Muscle of arm (tissue), 12 donors: ENCODE measurements around the gene LGI1. TPM values are rescaled to one million over a fixed set of nuclear protein-coding genes. Genes with fewer than 3 reads are reported as not detected.

ENCODE experiments used
- DNase-seq: peaks from one replicate; pipeline ENCODE4 v3.0.0-alpha.2; 2013
- polyA plus RNA-seq, 12 donors: library from polyadenylated mRNA; unstranded; fragments of 120-200 nt; gene quantifications; one replicate each; pipeline ENCODE4 v1.2.1, GENCODE V29; 2013; ENCODE audit not compliant: insufficient read length in 12 of 12

The LGI1 gene
- polyA plus RNA-seq, 12 donors: 23.0 to 65.2 (median 41.1) TPM; not detected in 1

GRCh38 chr10:93752761-93753160 lies 5.0 kb upstream of the LGI1 start:
- no peak for DNase-seq

GRCh38 chr10:93753621-93754250 lies 4.0 kb upstream of the LGI1 start:
- peak; percentile 31 for DNase-seq

- no peak for DNase-seq
Observed at GRCh38 chr10:93754761-93755160, 3.0 kb upstream of the LGI1 start.

- no peak for DNase-seq
Observed at GRCh38 chr10:93755443-93756116, 2.2 kb upstream of the LGI1 start.

GRCh38 chr10:93756118-93756517 lies 1.6 kb upstream of the LGI1 start:
- no peak for DNase-seq

GRCh38 chr10:93757136-93757535 lies 600 bp upstream of the LGI1 start:
- DNase-seq: no peak

- DNase-seq: no peak
Observed at GRCh38 chr10:93758508-93758885, 761 bp downstream of the LGI1 start.

GRCh38 chr10:93758891-93759410 lies 1.2 kb downstream of the LGI1 start:
- no peak for DNase-seq

- DNase-seq: no peak
Observed at GRCh38 chr10:93760490-93760889, 2.8 kb downstream of the LGI1 start.

- no peak for DNase-seq
Observed at GRCh38 chr10:93762979-93763391, 5.2 kb downstream of the LGI1 start.

GRCh38 chr10:93766918-93767317 lies 9.2 kb downstream of the LGI1 start:
- DNase-seq: no peak

GRCh38 chr10:93767724-93768399 lies 10.1 kb downstream of the LGI1 start:
- DNase-seq: no peak

GRCh38 chr10:93768892-93769291 lies 11.2 kb downstream of the LGI1 start:
- no peak for DNase-seq

- DNase-seq: no peak
Observed at GRCh38 chr10:93771354-93771753, 13.6 kb downstream of the LGI1 start.

GRCh38 chr10:93773120-93773519 lies 15.4 kb downstream of the LGI1 start:
- no peak for DNase-seq

- DNase-seq: no peak
Observed at GRCh38 chr10:93773705-93774104, 16.0 kb downstream of the LGI1 start.

GRCh38 chr10:93775356-93775755 lies 17.6 kb downstream of the LGI1 start:
- no peak for DNase-seq

GRCh38 chr10:93777092-93777491 lies 19.4 kb downstream of the LGI1 start:
- DNase-seq: no peak

GRCh38 chr10:93784059-93784458 lies 26.3 kb downstream of the LGI1 start:
- DNase-seq: no peak

- no peak for DNase-seq
Observed at GRCh38 chr10:93788413-93789208, 30.9 kb downstream of the LGI1 start.

GRCh38 chr10:93790439-93790838 lies 32.7 kb downstream of the LGI1 start:
- DNase-seq: no peak

GRCh38 chr10:93796167-93796566 lies 38.4 kb downstream of the LGI1 start:
- no peak for DNase-seq
